NCI-H1105 (cell line): ENCODE results near the gene RIT2.

Experiments used
- DNase-seq: peaks from one replicate; lab custom pipeline; 2025; lab: John Stamatoyannopoulos, UW

RIT2 gene

DNA sequence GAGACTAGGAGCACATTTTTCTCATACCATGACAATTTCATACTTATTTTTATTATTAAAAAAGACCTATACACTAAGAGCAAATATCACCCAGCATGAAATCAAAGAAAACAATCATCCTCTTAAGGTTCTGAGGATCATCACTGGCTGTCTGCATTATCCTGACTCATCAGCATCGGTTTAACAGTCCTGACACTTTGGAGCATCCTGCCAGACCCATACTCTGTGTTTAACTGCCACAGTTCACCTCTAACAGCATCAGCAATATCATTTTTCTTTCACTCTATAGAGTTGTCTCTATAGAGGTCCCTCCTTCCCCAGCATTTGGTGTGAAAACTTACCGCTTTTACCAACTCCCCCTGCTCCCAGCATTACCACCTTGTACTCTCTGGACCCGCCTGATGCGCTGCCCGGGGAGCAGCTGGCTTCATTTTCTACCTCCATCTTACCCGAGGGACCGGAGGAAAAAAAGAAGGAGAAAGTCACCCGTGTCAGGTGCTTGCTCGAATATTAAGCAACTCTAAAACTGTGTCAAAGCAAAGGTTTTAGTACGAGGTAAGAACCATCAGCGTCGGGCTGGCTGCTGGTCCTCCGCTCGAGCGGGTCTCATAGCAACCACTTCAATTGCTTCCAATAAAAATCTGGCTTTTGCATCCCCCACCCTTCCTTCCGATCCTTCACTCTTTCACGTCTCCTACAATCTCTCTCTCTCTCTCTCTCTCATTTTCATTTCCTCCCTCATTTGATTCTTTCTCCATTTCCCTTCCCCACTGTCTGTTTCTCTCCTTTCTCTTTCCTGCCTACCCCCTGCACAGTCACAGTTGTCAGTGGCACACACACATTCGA lies at the start of gene RIT2:
RIT2 (minus strand) TSS at position 610 of the 846 bp plus-strand sequence.
- DNase-seq: no peak

DNA sequence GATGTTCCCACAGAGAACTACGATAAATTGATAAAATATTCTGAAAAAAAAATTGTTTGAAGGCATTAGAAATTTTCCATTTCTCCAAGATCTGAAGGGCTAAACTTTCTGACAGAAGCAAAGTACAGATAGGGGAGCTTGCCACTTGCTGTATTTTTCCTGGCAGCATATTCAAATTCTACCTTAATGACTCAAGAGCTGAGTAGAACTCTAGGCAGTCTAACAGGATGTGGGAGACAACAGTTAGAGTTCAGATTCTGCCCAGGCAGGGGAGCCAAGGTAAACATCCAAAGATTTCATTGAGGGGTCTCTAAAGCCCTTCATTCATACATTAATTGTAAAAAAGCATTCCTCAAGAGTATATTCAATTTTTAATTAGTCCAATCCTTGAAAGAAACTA lies 46.0 kb upstream of the RIT2 start:
- no peak for DNase-seq

DNA sequence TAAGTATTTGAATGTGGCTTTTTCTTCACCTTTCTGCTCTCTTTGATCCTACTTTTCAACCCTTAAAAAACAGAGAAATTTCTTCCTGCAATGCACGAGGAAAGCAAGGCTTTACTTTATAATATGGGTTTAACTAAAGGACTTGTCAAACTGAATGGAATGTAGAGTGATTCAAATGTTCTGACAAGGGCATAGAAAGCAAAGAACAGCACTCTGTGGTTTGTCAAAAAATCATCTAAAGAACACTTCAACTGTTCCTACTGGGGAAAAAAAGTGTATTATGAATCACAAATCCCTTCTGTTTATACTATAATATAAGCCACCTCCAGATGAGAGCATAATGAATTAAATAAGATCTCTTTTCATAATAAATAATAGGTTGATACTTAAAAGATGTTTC lies 45.0 kb upstream of the RIT2 start:
- no peak for DNase-seq

DNA sequence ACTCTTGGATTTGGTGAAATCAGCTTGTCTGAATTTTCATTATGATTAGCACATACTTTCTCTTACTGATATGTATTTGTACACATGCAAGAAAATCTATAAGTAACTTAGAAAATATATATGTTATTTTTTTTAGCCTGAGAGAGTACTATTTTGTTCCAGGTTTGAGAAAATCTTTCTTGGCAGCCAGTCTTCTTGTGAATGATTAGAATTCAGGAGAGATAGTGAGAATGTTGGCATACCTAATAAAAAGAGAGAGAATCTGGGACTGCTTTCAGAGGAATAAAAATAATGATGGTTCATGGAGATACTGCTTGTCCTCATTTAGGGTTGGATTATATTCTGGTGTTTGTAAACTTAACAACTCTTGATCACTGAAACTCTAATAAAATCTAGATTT lies 44.4 kb upstream of the RIT2 start:
- DNase-seq: no peak

- DNase-seq: peak; percentile 69
Observed at GRCh38 chr18:43159086-43159770, 43.7 kb upstream of the RIT2 start.

DNA sequence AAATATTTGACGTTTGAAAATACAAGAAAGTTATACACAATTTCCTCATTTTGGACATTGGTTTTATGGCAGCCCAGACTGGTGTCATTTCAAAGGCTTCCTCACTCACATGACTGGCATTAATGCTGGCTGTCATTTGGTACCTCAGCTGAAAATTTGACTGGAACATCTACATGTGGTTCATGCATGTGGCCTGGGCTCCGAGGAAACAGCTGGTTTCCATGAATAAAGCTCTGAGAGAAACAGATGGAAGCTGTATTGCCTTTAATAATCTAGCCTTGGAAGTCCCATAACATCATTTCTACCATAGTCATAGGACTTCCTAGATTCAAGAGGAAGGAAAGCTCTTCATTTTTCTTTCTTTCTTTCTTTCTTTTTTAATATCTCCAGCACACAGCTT lies 42.9 kb upstream of the RIT2 start:
- DNase-seq: no peak

- no peak for DNase-seq
Observed at GRCh38 chr18:43155842-43156241, 40.4 kb upstream of the RIT2 start.

- DNase-seq: no peak
Observed at GRCh38 chr18:43148231-43148630, 32.7 kb upstream of the RIT2 start.

DNA sequence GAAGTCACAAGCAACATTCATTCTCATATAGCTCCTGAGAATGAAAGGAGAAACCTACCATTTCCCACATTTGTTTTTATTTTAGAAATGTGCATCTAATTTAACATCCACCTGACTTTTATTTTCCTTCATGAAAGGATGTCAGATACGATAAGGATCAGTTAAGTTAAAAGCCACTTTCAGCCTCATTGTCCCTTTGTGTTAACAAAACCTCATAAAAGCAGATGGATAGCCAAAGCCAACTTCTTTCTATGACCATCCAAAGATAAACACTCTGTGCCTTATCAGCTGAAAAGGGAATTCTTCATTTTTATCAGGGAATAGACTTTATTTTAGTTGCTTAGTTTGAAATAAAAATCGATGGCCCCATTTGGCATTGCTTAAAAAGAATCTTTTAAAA lies 25.7 kb upstream of the RIT2 start:
- DNase-seq: no peak

DNA sequence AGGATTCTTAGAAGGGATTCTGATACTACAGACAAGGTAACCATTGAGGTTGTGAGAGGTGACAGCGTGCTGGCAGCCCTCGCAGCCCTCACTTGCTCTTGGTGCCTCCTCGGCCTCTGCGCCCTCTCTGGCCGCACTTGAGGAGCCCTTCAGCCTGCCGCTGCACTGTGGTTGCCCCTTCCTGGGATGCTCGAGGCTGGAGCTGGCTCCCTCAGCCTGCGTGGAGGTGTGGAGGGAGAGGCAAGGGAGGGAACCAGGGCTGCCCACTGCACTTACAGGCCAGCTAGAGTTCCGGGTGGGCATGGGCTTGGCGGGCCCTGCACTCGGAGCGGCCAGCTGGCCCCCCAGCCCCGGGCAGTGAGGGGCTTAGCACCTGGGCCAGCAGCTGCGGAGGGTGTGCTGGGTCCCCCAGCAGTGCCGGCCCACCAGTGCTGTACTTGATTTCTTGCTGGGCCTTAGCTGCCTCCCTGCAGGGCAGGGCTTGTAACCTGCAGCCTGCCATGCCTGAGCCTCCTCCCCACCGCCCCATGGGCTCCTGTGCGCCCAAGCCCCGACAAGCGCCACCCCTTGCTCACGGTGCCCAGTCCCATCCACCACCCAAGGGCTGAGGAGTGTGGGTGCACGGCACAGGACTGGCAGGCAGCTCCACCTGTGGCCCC lies 23.9 kb upstream of the RIT2 start:
- DNase-seq: no peak

- no peak for DNase-seq
Observed at GRCh38 chr18:43134876-43135275, 19.4 kb upstream of the RIT2 start.

DNA sequence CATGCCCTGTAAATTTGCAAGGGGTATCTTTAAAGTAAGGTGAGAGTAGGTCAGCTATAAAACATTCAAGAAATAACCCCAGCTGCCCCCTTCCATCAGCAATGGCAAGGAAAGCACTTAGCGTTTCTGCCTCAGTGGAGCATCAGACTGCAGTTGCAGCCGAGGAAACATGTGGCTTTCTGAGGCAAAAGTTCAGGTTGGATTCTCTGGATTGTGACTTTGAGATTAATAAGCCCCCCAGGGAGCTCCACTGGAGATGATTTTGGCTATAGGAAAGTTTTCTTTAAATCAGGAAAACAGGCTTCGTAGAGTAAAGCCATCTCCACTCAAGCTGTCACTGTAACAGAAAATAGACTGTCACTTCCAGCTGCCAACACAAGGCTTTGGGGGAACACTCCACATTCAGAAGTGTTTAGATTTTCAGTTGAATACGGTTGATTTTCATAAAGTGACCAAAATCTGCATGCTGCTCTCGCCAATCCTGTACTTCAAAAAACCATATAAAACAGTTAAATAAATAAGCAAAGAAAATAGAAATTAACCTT lies 15.3 kb upstream of the RIT2 start:
- no peak for DNase-seq

- peak; percentile 43 for DNase-seq
Observed at GRCh38 chr18:43129946-43130524, 14.6 kb upstream of the RIT2 start.

DNA sequence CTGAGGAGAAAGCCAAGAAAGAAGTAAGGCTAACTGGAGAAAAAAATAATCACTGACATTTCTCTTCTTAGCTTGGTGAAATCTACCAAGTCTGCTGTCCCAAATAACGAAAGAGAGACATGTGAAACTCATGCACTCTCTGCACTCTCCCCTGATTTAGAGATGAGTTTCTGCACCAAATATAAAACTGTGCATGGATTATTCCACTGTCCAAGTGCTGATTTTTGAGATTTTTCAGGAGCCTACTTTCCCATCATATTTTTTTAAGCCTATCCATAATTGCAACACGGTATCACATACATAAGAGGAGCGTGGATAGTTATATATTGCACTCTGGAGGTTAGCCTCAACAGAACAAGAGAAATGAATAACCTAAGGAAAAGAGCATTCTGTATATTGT lies 10.0 kb upstream of the RIT2 start:
- no peak for DNase-seq

GRCh38 chr18:43122955-43123354 lies 7.5 kb upstream of the RIT2 start:
- no peak for DNase-seq

DNA sequence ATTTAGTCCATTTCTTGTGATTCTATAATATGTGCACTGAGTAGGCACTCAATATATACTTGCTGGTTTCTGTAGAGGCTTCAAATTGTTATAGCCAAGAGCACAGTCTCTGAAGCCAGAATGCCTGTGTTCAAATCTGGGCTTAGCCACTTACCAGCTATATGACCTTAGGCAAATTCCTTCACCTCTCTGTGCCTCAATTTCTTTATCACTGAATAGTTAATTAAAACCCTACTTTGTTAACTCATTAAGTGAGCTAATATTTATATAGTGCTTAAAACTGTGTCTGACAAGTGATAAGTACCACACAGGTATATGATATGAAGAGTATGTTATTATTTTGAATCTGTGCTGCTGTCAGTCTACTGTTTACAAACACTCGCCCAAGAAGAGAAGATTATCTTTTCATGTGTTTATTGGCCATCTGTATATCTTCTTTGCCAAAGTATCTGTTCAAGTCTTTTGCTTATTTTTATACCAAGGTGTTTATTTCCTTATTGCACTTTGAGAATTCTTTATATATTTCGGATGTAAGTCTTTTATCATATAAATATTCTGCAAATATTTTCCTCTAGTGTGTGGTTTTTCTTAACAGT lies 1.3 kb upstream of the RIT2 start:
- DNase-seq: no peak

GRCh38 chr18:43113220-43113895 lies 2.1 kb downstream of the RIT2 start:
- no peak for DNase-seq

DNA sequence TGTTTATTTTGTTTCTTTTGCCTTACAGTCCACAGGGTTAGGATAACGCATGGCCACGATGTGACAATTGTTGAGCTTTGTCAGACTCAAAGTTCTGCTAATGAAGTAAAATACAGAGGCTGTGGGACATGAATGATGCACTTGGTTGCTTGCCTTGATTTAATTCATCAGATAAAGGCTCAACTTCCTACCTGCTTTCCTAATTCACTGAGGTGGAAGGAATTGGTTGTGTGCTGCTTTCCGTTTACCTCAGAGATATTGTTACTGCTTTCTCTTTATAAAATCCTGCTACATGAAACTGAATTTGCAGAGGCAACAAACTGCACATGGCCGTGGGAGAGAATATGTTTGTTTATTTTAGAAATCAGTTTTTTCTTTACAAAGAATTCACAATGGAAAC lies 6.6 kb downstream of the RIT2 start:
- no peak for DNase-seq

- no peak for DNase-seq
Observed at GRCh38 chr18:43108469-43108868, 7.0 kb downstream of the RIT2 start.

- no peak for DNase-seq
Observed at GRCh38 chr18:43093646-43094045, 21.8 kb downstream of the RIT2 start.

- DNase-seq: no peak
Observed at GRCh38 chr18:43092539-43092938, 22.9 kb downstream of the RIT2 start.
